ENCODE results near the gene BCL3. TPM values are rescaled to one million over a fixed set of nuclear protein-coding genes. Genes with fewer than 3 reads are reported as not detected.

Gene BCL3
- total and polyA plus RNA-seq, 2 of the 13 experiments (the other 11 are each of a cell fraction or from before 2014, with no cell fraction given), result 2.3 to 4.0 TPM

DNA sequence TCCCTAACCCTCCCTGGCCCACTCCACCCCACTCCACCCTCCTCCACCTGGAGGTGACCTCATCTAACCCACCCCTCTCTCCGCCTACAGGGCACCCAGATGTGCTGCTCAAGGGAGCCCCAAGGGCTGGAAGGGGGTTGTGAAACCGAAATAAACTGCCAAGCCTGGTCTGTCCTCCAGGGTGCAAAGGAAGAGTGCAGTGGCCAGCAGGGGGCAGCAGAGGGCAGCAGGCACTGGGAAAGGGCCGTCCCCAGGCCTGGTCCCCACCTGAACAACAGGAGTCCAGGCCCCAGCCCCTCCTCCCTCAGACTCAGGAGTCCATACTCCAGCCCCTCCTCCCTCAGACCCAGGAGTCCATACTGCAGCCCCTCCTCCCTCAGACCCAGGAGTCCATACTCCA, 52.0 kb downstream of the BCL3 start (continued):
- TF ChIP-seq, protein P1, sequence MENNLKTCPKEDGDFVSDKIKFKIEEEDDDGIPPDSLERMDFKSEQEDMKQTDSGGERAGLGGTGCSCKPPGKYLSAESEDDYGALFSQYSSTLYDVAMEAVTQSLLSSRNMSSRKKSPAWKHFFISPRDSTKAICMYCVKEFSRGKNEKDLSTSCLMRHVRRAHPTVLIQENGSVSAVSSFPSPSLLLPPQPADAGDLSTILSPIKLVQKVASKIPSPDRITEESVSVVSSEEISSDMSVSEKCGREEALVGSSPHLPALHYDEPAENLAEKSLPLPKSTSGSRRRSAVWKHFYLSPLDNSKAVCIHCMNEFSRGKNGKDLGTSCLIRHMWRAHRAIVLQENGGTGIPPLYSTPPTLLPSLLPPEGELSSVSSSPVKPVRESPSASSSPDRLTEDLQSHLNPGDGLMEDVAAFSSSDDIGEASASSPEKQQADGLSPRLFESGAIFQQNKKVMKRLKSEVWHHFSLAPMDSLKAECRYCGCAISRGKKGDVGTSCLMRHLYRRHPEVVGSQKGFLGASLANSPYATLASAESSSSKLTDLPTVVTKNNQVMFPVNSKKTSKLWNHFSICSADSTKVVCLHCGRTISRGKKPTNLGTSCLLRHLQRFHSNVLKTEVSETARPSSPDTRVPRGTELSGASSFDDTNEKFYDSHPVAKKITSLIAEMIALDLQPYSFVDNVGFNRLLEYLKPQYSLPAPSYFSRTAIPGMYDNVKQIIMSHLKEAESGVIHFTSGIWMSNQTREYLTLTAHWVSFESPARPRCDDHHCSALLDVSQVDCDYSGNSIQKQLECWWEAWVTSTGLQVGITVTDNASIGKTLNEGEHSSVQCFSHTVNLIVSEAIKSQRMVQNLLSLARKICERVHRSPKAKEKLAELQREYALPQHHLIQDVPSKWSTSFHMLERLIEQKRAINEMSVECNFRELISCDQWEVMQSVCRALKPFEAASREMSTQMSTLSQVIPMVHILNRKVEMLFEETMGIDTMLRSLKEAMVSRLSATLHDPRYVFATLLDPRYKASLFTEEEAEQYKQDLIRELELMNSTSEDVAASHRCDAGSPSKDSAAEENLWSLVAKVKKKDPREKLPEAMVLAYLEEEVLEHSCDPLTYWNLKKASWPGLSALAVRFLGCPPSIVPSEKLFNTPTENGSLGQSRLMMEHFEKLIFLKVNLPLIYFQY (CRISPR knock-in tag; IDR thresholded peaks at IDR 0.05; ENCODE audit: borderline replicate concordance), result no peak
- TF ChIP-seq, protein P2, sequence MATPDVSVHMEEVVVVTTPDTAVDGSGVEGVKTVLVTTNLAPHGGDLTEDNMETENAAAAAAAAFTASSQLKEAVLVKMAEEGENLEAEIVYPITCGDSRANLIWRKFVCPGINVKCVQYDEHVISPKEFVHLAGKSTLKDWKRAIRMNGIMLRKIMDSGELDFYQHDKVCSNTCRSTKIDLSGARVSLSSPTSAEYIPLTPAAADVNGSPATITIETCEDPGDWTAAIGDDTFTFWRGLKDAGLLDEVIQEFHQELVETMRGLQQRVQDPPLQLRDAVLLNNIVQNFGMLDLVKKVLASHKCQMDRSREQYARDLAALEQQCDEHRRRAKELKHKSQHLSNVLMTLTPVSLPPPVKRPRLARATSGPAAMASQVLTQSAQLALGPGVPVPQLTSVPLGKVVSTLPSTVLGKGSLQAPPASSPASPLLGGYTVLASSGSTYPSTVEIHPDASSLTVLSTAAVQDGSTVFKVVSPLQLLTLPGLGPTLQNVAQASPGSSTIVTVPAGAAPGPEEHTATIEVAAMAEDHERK (CRISPR knock-in tag; IDR thresholded peaks at IDR 0.05; ENCODE audit: low read depth), result no peak
- TF ChIP-seq ELF3 (CRISPR knock-in tag; IDR thresholded peaks at IDR 0.05) (0 out of 2 replicates have a peak, but pooled peaks have one; percentile 55), TBX2 (CRISPR knock-in tag; IDR thresholded peaks at IDR 0.05; ENCODE audit: borderline replicate concordance) (no peak; the same call in 1 of the 2 replicates), HNF4G (IDR thresholded peaks at IDR 0.05; ENCODE audit: borderline replicate concordance, low read depth, low read length) (peak; percentile 69; the same call in 1 of the 2 replicates), HNF4G (CRISPR knock-in tag; IDR thresholded peaks at IDR 0.05; ENCODE audit: borderline replicate concordance, low read depth) (0 out of 2 replicates have a peak, but pooled peaks have one; percentile 25), FOXK1 (CRISPR knock-in tag; IDR thresholded peaks at IDR 0.05; ENCODE audit: borderline replicate concordance, low read depth) (no peak), ZNF775 (CRISPR knock-in tag; IDR thresholded peaks at IDR 0.05; ENCODE audit: borderline replicate concordance) (no peak), NBN (conservative IDR thresholded peaks at IDR 0.05) (no peak), ZNF878 (CRISPR knock-in tag; IDR thresholded peaks at IDR 0.05) (no peak), ZNF761 (CRISPR knock-in tag; conservative IDR thresholded peaks at IDR 0.05) (0 out of 2 replicates have a peak, but pooled peaks have one; percentile 59), ZNF569 (CRISPR knock-in tag; IDR thresholded peaks at IDR 0.05; ENCODE audit: borderline replicate concordance) (no peak), IRX3 (CRISPR knock-in tag; IDR thresholded peaks at IDR 0.05; ENCODE audit: borderline replicate concordance, low read depth) (no peak), ZNF891 (CRISPR knock-in tag; IDR thresholded peaks at IDR 0.05) (no peak), ZNF260 (CRISPR knock-in tag; IDR thresholded peaks at IDR 0.05; ENCODE audit: borderline replicate concordance, low read depth) (no peak), ZNF672 (CRISPR knock-in tag; IDR thresholded peaks at IDR 0.05) (no peak), IKZF4 (CRISPR knock-in tag; IDR thresholded peaks at IDR 0.05; ENCODE audit: borderline replicate concordance, low read depth, not compliant biosample characterization) (no peak), HOXA9 (CRISPR knock-in tag; IDR thresholded peaks at IDR 0.05; ENCODE audit: borderline replicate concordance) (no peak)
